HG02759 (cell line): ENCODE results near the gene CLN6.
"Not testable (repeated sequence)": the region's sequence is repeated elsewhere in the genome, so short reads cannot be mapped to it uniquely, and the experiment has no call there.

ENCODE experiments used
- ATAC-seq: cut with Tn5 transposase; IDR thresholded peaks from one replicate; pipeline ENCODE4 v1.9.1; 2021; ENCODE audit warnings: mild to moderate bottlenecking, moderate library complexity; ENCODE audit not compliant: unreplicated experiment

CLN6 gene

GRCh38 chr15:68224108-68224507, 5.4 kb downstream of the CLN6 start:
- no peak for ATAC-seq

- no peak for ATAC-seq
These were observed 6.4 kb downstream of the CLN6 start for GRCh38 chr15:68223171-68223570.

GRCh38 chr15:68222432-68222743, 7.1 kb downstream of the CLN6 start:
- not testable (repeated sequence) for ATAC-seq

GRCh38 chr15:68221530-68222431, 7.7 kb downstream of the CLN6 start:
- not testable (repeated sequence) for ATAC-seq

- ATAC-seq: no peak
These were observed 8.6 kb downstream of the CLN6 start for GRCh38 chr15:68220967-68221366.

GRCh38 chr15:68220489-68220888, 9.0 kb downstream of the CLN6 start:
- no peak for ATAC-seq

GRCh38 chr15:68218847-68219798, 10.4 kb downstream of the CLN6 start:
- ATAC-seq: no peak

- no peak for ATAC-seq
These were observed 11.2 kb downstream of the CLN6 start for GRCh38 chr15:68218331-68218730.

- no peak for ATAC-seq
These were observed 12.2 kb downstream of the CLN6 start for GRCh38 chr15:68217341-68217740.

GRCh38 chr15:68214838-68215254, 14.7 kb downstream of the CLN6 start:
- no peak for ATAC-seq

- ATAC-seq: no peak
These were observed 15.3 kb downstream of the CLN6 start for GRCh38 chr15:68213991-68214837.

- not testable (repeated sequence) for ATAC-seq
These were observed 16.1 kb downstream of the CLN6 start for GRCh38 chr15:68213491-68213845.

- no peak for ATAC-seq
These were observed 17.7 kb downstream of the CLN6 start for GRCh38 chr15:68211656-68212320.

- no peak for ATAC-seq
These were observed 18.5 kb downstream of the CLN6 start for GRCh38 chr15:68210821-68211655.

- ATAC-seq: no peak
These were observed 19.1 kb downstream of the CLN6 start for GRCh38 chr15:68210409-68210756.

GRCh38 chr15:68209735-68210408, 19.7 kb downstream of the CLN6 start:
- ATAC-seq: peak; percentile 59

GRCh38 chr15:68209272-68209671, 20.3 kb downstream of the CLN6 start:
- no peak for ATAC-seq

- ATAC-seq: no peak
These were observed 20.8 kb downstream of the CLN6 start for GRCh38 chr15:68208636-68209240.

- no peak for ATAC-seq
These were observed 21.4 kb downstream of the CLN6 start for GRCh38 chr15:68208136-68208535.
